Activated CD4-positive, alpha-beta T cell treated with anti-CD3 and anti-CD28 coated beads for 36 hours (primary cell): Measurements from ENCODE around the gene ZNF766. TPM values are rescaled to one million over a fixed set of nuclear protein-coding genes. Genes with fewer than 3 reads are reported as not detected.
"Not testable (repeated sequence)": the region's sequence is repeated elsewhere in the genome, so short reads cannot be mapped to it uniquely, and the experiment has no call there.

Experiments used
- ATAC-seq: fragments of 200-7000 bp; cut with Tn5 transposase; one replicate; pipeline ENCODE4 v1.10.0; 2021; ENCODE audit warnings: mild to moderate bottlenecking, moderate library complexity
- CTCF ChIA-PET: fragments of 350-600 bp; sonication (Branson Sonifier 250); formaldehyde crosslinking; loops from one replicate; lab custom pipeline; 2021; ENCODE audit warnings: antibody characterized with exemption; lab: Charles Lee
- POLR2A ChIA-PET: fragments of 350-600 bp; sonication (Branson Sonifier 250); formaldehyde crosslinking; loops from one replicate; lab custom pipeline; 2021; ENCODE audit warnings: antibody characterized with exemption, inconsistent platforms; lab: Charles Lee
- DNase-seq: peaks from one replicate; pipeline ENCODE4 v3.0.0-alpha.2; 2020
- H3K27ac Mint-ChIP-seq: one replicate; pipeline ENCODE4 v1.8.0; 2021; ENCODE audit warnings: mixed read lengths
- H3K27me3 Mint-ChIP-seq: one replicate; pipeline ENCODE4 v1.8.0; 2021; ENCODE audit warnings: mixed read lengths
- H3K36me3 Mint-ChIP-seq: one replicate; pipeline ENCODE4 v1.8.0; 2021; ENCODE audit warnings: low read depth, mixed read lengths
- H3K4me1 Mint-ChIP-seq: one replicate; pipeline ENCODE4 v1.8.0; 2021; ENCODE audit warnings: mixed read lengths
- H3K4me3 Mint-ChIP-seq: one replicate; pipeline ENCODE4 v1.8.0; 2021; ENCODE audit warnings: mild to moderate bottlenecking, moderate library complexity, mixed read lengths
- H3K9me3 Mint-ChIP-seq: one replicate; pipeline ENCODE4 v1.8.0; 2021; ENCODE audit warnings: low read depth, mixed read lengths
- intact Hi-C, 2 experiments: fragments of 100-400 bp; cut with DNase I in 1 of 2; cut with micrococcal nuclease in 1 of 2; formaldehyde crosslinking; loops; one replicate each; pipeline versions ENCODE4 v1.14.2 to v1.15.1; 2022 to 2024; cut with DNase I, micrococcal nuclease
- microRNA-seq: library from miRNA; unstranded; fragments of <30 nt; microRNA quantifications from one replicate; pipeline ENCODE4 v1.2.0, GENCODE V29; 2021; ENCODE audit warnings: borderline replicate concordance
- total RNA-seq, 2 experiments: library from RNA; stranded (reverse); gene quantifications; one replicate each; pipeline ENCODE4 v1.2.3, GENCODE V29; 2021

Gene ZNF766
- total RNA-seq, 2 experiments from 2014 or later, result 28.6 to 34.2 TPM

DNA sequence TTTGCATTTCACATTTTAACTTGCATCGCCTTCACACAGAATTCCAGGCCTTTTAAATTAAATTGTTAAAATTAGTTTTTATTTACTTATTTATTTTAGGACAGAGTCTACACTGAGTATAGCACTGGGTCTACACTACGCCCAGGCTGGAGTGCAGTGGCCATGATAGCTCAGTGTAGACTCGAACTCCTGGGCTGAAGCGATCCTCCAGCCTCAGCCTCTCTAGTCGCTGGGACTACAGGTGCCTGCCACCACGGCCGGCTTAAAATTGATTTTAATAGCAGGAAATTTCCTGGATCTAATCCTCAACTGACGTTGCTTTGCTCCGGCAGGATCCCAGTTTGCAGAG lies 66.4 kb downstream of the ZNF766 start:
- Mint-ChIP-seq H3K4me3 (peak overlapping the region; percentile 97), H3K27me3 (no peaks in the 10 kb centered on the region), H3K27ac (peak overlapping the region; percentile 96), H3K4me1 (peaks cover 10% of the 10 kb centered on the region), H3K9me3 (peaks cover 30% of the 10 kb centered on the region), H3K36me3 (peaks cover 36% of the 10 kb centered on the region)
- CTCF ChIA-PET, result no interaction called here
- POLR2A ChIA-PET, result interaction anchor here (0.8 kb wide), 1 partner anchor 34 kb away, joined by 4 read pairs; the partner anchor contains the start of gene ZNF880
- ATAC-seq, result peak; percentile 45
- intact Hi-C loops, result loop anchor here (1.0 to 2.0 kb wide), 9 partner anchors 33 to 400 kb away; partner anchors contain the start of genes ZNF880 (in 2 of the 2), PPP2R1A (in 1 of the 2), ZNF528 (in 1 of the 2) and ZNF611 (in 1 of the 2)
- DNase-seq, result no peak

- peak; percentile 97 for ATAC-seq
- peak; percentile 96 for DNase-seq
- Mint-ChIP-seq H3K9me3 (peaks cover 25% of the 10 kb centered on the region), H3K27ac (peak within 1 kb of the TSS; percentile 96), H3K27me3 (no peaks in the 10 kb centered on the region), H3K4me3 (peak within 1 kb of the TSS; percentile 97), H3K36me3 (peaks cover 36% of the 10 kb centered on the region), H3K4me1 (peaks cover 10% of the 10 kb centered on the region)
- ChIA-PET POLR2A (interaction anchor here (0.8 kb wide), 1 partner anchor 34 kb away, joined by 4 read pairs; the partner anchor contains the start of gene ZNF880), CTCF (interaction anchor here (0.7 kb wide), 1 partner anchor 89 kb away, joined by 3 read pairs; no protein-coding TSS in a partner anchor)
- intact Hi-C loops, result loop anchor here (1.0 to 2.0 kb wide), 9 partner anchors 33 to 399 kb away; partner anchors contain the start of genes ZNF880 (in 2 of the 2), PPP2R1A (in 1 of the 2), ZNF528 (in 1 of the 2) and ZNF611 (in 1 of the 2)
Observed at GRCh38 chr19:52336117-52336790, 66.9 kb downstream of the ZNF766 start, which contains the start of gene ZNF610. Gene ZNF610, plus strand, starts transcription at chr19:52336243. Its CDS starts 12,930 bp downstream, at chr19:52349173.

GRCh38 chr19:52336791-52337381 lies 67.5 kb downstream of the ZNF766 start:
- intact Hi-C loops, result loop anchor here (1.0 to 2.0 kb wide), 9 partner anchors 32 to 398 kb away; partner anchors contain the start of genes ZNF880 (in 2 of the 2), PPP2R1A (in 1 of the 2), ZNF528 (in 1 of the 2) and ZNF611 (in 1 of the 2)

DNA sequence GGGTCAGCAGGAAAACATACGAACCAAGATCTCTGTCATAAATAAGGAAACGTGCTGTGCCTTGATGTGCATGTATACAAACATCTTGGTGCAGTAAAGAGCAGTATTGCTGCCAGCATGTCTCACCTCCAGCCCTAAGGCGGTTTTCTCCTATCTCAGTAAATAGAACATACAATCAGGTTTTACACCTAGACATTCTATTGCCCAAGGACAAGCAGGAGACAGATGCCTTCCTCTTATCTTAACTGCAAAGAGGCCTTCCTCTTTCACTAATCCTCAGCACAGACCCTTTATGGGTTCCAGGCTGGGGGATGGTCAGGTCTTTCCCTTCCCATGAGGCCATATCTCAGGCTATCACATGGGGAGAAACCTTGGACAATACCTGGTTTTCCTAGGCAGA lies 69.6 kb downstream of the ZNF766 start:
- POLR2A ChIA-PET, H3K27ac Mint-ChIP-seq, CTCF ChIA-PET, H3K27me3 Mint-ChIP-seq, H3K4me3 Mint-ChIP-seq, ATAC-seq, intact Hi-C loops, DNase-seq, H3K9me3 Mint-ChIP-seq: not testable (repeated sequence)
- H3K4me1 Mint-ChIP-seq, result peaks cover 12% of the 10 kb centered on the region
- peaks cover 24% of the 10 kb centered on the region for H3K36me3 Mint-ChIP-seq

More at GRCh38 chr19:52336791-52337381, 67.5 kb downstream of the ZNF766 start:
- H3K4me1 Mint-ChIP-seq, result peaks cover 10% of the 10 kb centered on the region
- ChIA-PET CTCF (interaction anchor here (0.7 kb wide), 1 partner anchor 89 kb away, joined by 3 read pairs; no protein-coding TSS in a partner anchor), POLR2A (no interaction called here)
- peaks cover 32% of the 10 kb centered on the region for H3K36me3 Mint-ChIP-seq
- DNase-seq (peak; percentile 11), ATAC-seq (no peak)
- H3K4me3 Mint-ChIP-seq, result peak overlapping the region; percentile 97
- H3K9me3 Mint-ChIP-seq, result peaks cover 20% of the 10 kb centered on the region
- no peaks in the 10 kb centered on the region for H3K27me3 Mint-ChIP-seq
- peak overlapping the region; percentile 96 for H3K27ac Mint-ChIP-seq

- ChIA-PET POLR2A (no interaction called here), CTCF (no interaction called here)
- H3K9me3 Mint-ChIP-seq, result peaks cover 9% of the 10 kb centered on the region
- no peak overlapping the region for H3K4me3 Mint-ChIP-seq
- peak; percentile 75 for DNase-seq
- peaks cover 2% of the 10 kb centered on the region for H3K4me1 Mint-ChIP-seq
- peak; percentile 90 for ATAC-seq
- H3K27ac Mint-ChIP-seq, result no peak overlapping the region
- H3K36me3 Mint-ChIP-seq, result peaks cover 15% of the 10 kb centered on the region
- no peaks in the 10 kb centered on the region for H3K27me3 Mint-ChIP-seq
- intact Hi-C loops, result loop anchor here in 1 of 2 experiments (5.0 kb wide), 2 partner anchors 96 to 404 kb away; no protein-coding TSS in a partner anchor
Observed at GRCh38 chr19:52343548-52343947, 74.2 kb downstream of the ZNF766 start.

- intact Hi-C loops, result no loop called here
- Mint-ChIP-seq H3K4me1 (peaks cover 2% of the 10 kb centered on the region), H3K27ac (no peak overlapping the region), H3K27me3 (no peaks in the 10 kb centered on the region), H3K4me3 (no peak overlapping the region), H3K36me3 (peaks cover 25% of the 10 kb centered on the region), H3K9me3 (peaks cover 7% of the 10 kb centered on the region)
- ChIA-PET CTCF (interaction anchor here (0.7 kb wide), 1 partner anchor 65 kb away, joined by 3 read pairs; no protein-coding TSS in a partner anchor), POLR2A (no interaction called here)
- ATAC-seq, result no peak
- no peak for DNase-seq
Observed at GRCh38 chr19:52345162-52345561, 75.8 kb downstream of the ZNF766 start.

Small RNA genes lying within 50 kb of the gene (microRNA-seq; reads per million reads assigned to microRNA genes)
- gene MIR643 (13.7 reads per million, percentile 36 among the genes with 10 or more reads in this experiment), gene MIR6801 (not detected)

Other genes with a start within 250 kb of the ZNF766 start
- gene ZNF614, start 241.2 kb upstream of the ZNF766 start, total RNA-seq, result 10 to 100 TPM in 1 of 2 experiments, 1 to 10 TPM in 1; 9.4 to 10.6 TPM
- gene ZNF432, start 220.7 kb upstream of the ZNF766 start, total RNA-seq, result 10 to 100 TPM; 11.5 to 12.8 TPM
- 10 to 100 TPM; 18.0 to 20.3 TPM for gene ZNF841, start 173.8 kb upstream of the ZNF766 start, total RNA-seq
- 10 to 100 TPM; 13.9 to 15.7 TPM for gene ZNF616, start 129.6 kb upstream of the ZNF766 start, total RNA-seq
- gene ZNF836, start 98.0 kb upstream of the ZNF766 start, total RNA-seq, result 10 to 100 TPM; 10.1 to 11.5 TPM
- 100 to 1,000 TPM; 215 to 231 TPM for gene PPP2R1A, start 79.5 kb upstream of the ZNF766 start, total RNA-seq
- gene ZNF480, start 27.6 kb downstream of the ZNF766 start, total RNA-seq, result 1 to 10 TPM; 4.8 to 5.0 TPM
- gene ZNF610, start 66.7 kb downstream of the ZNF766 start, total RNA-seq, result 1 to 10 TPM; 2.3 to 3.3 TPM
- gene ZNF880, start 100.3 kb downstream of the ZNF766 start, total RNA-seq, result 10 to 100 TPM; 11.5 to 13.7 TPM
- gene ZNF528, start 128.3 kb downstream of the ZNF766 start, total RNA-seq, result 1 to 10 TPM; 8.2 to 8.6 TPM
- gene ZNF534, start 159.6 kb downstream of the ZNF766 start, total RNA-seq, result under 1 TPM in 1 of 2 experiments, not detected in 1; 0.09 TPM
- gene ZNF578, start 184.0 kb downstream of the ZNF766 start, total RNA-seq, result 1 to 10 TPM in 1 of 2 experiments, under 1 TPM in 1; 0.77 to 1.1 TPM